ENCODE data around the gene BCL2L14.
"Not testable (repeated sequence)": the region's sequence is repeated elsewhere in the genome, so short reads cannot be mapped to it uniquely, and the experiment has no call there.

Gene BCL2L14

GRCh38 chr12:12108441-12109058 lies 37.8 kb downstream of the BCL2L14 start:
- DNase-seq (ENCODE audit: low spot score): no peak

- DNase-seq (ENCODE audit: low spot score): not testable (repeated sequence)
These were observed 40.3 kb downstream of the BCL2L14 start for GRCh38 chr12:12110923-12111555.

- no peak for DNase-seq (ENCODE audit: low spot score)
These were observed 44.8 kb downstream of the BCL2L14 start for GRCh38 chr12:12115514-12115913.

GRCh38 chr12:12116677-12117076 lies 45.9 kb downstream of the BCL2L14 start:
- no peak for DNase-seq (ENCODE audit: low spot score)

DNA sequence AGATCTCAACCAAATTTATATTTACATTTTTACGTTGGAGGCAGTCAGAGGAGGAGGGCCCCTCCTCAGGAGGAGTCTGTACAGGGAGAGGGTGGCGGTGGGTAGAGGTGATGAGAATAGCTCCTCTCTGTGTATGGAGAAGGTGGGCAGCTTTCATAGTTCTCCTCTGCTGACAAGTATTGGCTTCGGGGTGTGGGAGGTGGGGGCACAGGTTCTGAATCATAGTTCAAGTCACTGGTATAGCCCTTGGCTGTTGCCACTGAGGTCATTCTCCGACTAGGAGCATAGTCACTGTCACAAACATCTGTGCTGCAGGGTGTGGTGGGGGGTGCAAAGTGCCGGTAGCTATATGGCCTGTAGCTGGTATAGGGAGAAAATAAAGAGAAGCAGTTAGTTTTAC lies 50.3 kb downstream of the BCL2L14 start:
- no peak for DNase-seq (ENCODE audit: low spot score)

- DNase-seq (ENCODE audit: low spot score): no peak
These were observed 52.4 kb downstream of the BCL2L14 start for GRCh38 chr12:12123036-12123604.

- DNase-seq (ENCODE audit: low spot score): no peak
These were observed 55.8 kb downstream of the BCL2L14 start for GRCh38 chr12:12126551-12126950.

DNA sequence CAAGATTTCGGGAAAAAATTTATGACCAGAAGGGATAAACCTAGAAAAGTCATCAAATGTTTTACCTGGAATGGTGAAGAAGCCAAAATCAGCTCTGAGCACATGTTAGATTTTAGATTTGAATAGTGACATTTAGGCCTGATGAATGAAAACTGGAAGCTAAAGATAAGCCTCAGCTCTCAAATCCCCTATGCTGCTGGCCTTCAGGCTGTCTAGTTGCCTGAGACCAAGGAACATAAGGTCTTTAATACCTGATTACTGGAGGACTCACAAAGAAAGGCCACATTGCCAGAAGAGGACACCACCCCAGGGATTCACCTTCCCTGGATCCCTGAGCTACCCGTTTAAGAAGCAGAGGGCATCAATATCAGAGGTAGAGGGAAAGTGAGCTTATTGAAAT lies 56.6 kb downstream of the BCL2L14 start:
- DNase-seq (ENCODE audit: low spot score): no peak

GRCh38 chr12:12128670-12129069 lies 57.9 kb downstream of the BCL2L14 start:
- DNase-seq (ENCODE audit: low spot score): no peak

DNA sequence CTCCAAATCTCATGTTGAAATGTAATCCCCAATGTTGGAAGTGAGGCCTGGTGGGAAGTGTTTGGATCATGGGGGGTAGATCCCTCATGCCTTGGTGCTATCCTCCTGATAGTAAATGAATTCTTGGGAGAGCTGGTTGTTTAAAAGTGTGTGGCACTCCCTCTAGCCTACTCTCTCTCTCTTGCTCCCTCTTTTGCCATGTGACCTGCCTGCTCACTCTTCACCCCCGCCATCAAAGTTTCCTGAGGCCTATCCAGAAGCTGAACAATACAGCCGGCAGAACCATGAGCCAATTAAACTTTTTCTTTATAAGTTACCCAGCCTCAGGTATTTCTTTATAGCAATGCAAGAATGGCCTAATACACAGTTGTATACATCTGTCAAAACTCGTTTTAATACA lies 62.5 kb downstream of the BCL2L14 start:
- no peak for DNase-seq (ENCODE audit: low spot score)

DNA sequence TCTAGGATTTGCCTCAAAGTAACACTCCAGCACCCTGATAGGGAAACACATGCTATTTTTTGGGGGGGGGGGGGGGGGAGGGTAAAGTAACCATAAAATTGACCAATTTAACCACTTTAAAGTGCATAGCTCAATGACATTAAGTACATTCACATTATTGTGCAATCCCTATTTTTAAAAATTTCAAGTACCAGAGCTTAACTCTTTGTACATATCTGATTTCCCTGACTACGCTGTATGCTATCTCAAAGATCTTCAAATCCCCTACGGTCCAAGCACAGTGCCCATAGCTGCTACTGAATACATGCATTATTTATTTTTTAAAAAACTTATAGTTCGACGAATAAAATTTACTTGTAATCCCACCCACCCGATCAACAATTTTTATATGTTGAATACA lies 63.0 kb downstream of the BCL2L14 start:
- DNase-seq (ENCODE audit: low spot score): no peak

DNA sequence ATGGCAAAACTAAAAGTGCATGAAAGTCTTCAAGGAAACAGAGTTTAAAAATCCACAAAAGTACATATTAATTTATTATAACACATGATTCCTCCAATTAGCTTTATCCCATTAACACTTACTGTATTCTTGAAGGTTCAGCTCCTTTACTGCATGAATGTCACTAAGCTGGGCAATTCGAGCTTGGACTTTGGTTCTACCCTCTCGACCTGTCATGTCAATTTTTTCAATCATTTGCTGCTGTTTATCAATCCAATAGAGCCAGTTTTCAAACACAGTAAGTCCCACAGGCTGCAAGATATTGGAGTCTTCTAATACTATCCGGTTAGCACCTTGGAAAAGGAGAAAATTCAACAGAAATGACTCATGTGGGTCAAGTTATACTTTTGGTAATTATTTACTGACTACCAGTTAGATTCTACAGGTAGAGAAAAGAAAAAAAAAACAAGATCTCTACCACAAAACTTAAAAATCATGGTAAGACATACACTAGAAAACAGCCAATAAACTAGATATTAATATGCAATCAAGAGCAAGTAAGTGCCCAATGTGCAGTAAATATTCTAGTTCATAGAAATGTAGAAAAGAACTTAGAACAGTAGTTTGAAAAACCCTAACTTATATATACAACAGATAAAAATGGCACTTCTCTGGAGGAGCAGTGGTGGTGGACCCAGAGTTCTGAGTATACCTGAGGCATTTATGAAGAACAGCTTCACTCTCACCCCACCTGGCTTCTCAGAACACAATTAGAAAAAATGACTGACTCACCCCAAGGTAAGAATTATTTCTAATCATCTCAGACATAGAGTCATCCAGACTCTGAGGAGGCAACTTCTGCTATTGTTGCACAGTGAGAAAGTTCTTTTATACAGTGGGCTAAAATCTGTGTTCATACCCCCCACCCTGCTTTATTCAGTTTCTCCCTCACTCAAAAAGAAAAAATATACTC lies 67.7 kb downstream of the BCL2L14 start:
- DNase-seq (ENCODE audit: low spot score): no peak

DNA sequence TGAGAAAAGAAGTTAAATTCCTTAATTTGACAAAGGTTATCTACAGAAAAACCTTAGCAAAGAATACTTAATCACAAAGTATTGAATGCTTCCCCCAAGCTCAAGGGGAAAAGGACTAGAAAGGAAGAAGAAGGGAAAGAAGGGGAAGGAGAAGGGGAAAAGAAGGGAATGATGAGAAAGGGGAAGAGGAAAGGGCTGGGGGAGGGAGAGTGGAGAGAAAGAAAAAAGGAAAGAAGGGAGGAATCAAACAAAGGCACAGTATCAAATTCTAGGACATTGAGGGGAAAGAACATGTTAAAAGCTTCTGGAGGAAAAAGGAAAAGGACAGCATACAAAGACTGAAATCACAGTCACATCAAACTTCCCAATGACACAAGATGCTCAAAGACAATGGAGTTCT lies 70.3 kb downstream of the BCL2L14 start:
- no peak for DNase-seq (ENCODE audit: low spot score)

DNA sequence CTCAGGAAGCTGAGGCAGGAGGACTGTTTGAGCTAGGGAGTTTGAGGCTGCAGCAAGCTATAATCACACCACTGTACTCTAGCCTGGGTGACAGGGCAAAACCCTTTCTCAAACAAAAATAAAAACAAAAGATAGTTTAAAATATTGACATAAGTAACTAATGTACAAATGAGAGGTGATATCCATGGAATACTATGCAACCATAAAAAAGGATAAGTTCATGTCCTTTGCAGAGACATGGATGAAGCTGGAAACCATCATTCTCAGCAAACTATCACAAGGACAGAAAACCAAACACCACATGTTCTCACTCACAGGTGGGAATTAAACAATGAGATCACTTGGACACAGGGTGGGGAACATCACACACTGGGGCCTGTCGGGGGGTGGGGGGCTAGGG lies 73.8 kb downstream of the BCL2L14 start:
- not testable (repeated sequence) for DNase-seq (ENCODE audit: low spot score)

- no peak for DNase-seq (ENCODE audit: low spot score)
These were observed 76.4 kb downstream of the BCL2L14 start for GRCh38 chr12:12147111-12147510.

Data from left forelimb (tissue), 1 donor.